ENCODE measurements around the gene UBA7. TPM values are rescaled to one million over a fixed set of nuclear protein-coding genes. Genes with fewer than 3 reads are reported as not detected.
"Not testable (repeated sequence)": the region's sequence is repeated elsewhere in the genome, so short reads cannot be mapped to it uniquely, and the experiment has no call there.

UBA7 gene
- total RNA-seq, 1 donor from 2014 or later = 56.1 TPM

DNA sequence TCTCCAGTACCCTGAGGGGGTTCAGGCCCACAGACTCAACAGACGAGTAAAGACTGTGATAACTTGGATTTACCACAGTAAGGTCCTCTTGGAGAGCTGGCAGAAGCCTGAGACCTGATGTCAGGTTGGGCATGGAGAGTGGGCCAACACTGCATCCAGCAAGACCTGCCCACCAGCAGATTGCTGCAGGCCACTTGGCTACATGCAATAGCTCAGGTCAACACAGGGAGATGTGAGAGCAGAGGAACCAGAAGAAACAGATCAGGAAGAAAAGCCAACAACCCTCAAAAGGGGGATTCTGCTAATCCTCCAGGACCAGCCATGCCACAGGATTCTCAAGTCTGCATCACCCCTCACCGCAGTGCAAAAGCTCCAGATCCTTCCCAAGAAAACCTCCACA, 25.7 kb downstream of the UBA7 start:
- Histone ChIP-seq H3K9me3 (no peaks in the 10 kb centered on the region), H3K4me1 (peaks cover 10 to 20% of the 10 kb centered on the region in 2 donors), H3K27me3 (no peaks in the 10 kb centered on the region), H3K36me3 (no peaks in the 10 kb centered on the region), H3K4me3 (no peak overlapping the region), H3K27ac (no peak overlapping the region)
- DNase-seq (ENCODE audit: low spot score in 2 of 2) = peak in 1 of 2 donors; percentile 50
- intact Hi-C loops (cut with DNase I) = loop anchor here (5.0 kb wide), 2 partner anchors 251 to 666 kb away; partner anchors contain the start of gene USP19
- TF ChIP-seq, protein P1, sequence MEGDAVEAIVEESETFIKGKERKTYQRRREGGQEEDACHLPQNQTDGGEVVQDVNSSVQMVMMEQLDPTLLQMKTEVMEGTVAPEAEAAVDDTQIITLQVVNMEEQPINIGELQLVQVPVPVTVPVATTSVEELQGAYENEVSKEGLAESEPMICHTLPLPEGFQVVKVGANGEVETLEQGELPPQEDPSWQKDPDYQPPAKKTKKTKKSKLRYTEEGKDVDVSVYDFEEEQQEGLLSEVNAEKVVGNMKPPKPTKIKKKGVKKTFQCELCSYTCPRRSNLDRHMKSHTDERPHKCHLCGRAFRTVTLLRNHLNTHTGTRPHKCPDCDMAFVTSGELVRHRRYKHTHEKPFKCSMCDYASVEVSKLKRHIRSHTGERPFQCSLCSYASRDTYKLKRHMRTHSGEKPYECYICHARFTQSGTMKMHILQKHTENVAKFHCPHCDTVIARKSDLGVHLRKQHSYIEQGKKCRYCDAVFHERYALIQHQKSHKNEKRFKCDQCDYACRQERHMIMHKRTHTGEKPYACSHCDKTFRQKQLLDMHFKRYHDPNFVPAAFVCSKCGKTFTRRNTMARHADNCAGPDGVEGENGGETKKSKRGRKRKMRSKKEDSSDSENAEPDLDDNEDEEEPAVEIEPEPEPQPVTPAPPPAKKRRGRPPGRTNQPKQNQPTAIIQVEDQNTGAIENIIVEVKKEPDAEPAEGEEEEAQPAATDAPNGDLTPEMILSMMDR (IDR thresholded peaks at IDR 0.05) = no peak

DNA sequence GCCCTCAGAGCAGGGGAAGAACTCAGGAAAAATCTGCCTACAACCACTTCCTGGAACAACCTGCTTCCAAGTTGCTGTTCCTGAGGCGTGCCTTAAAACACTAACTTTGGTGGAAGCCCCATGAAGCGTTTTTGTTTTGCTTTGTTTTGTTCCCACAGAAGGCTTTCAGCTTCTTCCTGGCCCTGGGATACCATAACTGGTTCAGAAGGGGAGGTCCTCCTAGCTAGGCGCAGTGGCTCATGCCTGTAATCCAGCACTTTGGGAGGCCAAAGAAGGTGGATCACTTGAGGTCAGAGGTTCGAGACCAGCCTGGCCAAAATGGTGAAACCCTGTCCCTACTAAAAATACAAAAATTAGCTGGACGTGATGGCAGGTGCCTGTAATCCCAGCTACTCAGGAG, 26.2 kb downstream of the UBA7 start:
- Histone ChIP-seq H3K4me1 (peaks cover 10 to 20% of the 10 kb centered on the region in 2 donors), H3K36me3 (peaks cover 0 to 1% of the 10 kb centered on the region in 2 donors), H3K27me3 (no peaks in the 10 kb centered on the region), H3K27ac (peak overlapping the region in 1 of 2 donors; percentile 92), H3K9me3 (no peaks in the 10 kb centered on the region), H3K4me3 (no peak overlapping the region)
- DNase-seq (ENCODE audit: low spot score in 2 of 2) = peak in 1 of 2 donors; percentile 54
- TF ChIP-seq, protein P1 (IDR thresholded peaks at IDR 0.05) = no peak
- intact Hi-C loops (cut with DNase I) = loop anchor here (5.0 kb wide), 2 partner anchors 250 to 665 kb away; partner anchors contain the start of gene USP19

DNA sequence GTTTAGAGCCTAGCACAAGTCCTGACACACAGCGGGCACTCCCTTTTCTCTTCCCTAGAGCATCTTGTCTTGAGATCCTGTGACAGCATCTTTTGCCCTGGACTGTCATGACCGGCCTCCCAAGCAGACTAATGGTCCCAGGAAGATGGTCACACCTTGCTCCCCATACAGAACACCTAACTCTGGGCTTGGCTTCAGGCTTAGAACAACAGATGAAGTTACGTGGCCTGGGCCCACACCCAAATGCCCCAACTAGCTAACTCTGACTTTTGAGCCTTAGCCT, 26.6 kb downstream of the UBA7 start:
- intact Hi-C loops (cut with DNase I) = loop anchor here (5.0 kb wide), 2 partner anchors 250 to 665 kb away; partner anchors contain the start of gene USP19
- H3K27me3 ChIP-seq = no peaks in the 10 kb centered on the region
- H3K27ac ChIP-seq = peak overlapping the region; percentile 91 to 92
- TF ChIP-seq, protein P1 (IDR thresholded peaks at IDR 0.05) = no peak
- peak overlapping the region; percentile 82 to 96 for H3K4me3 ChIP-seq
- peaks cover 0 to 4% of the 10 kb centered on the region in 2 donors for H3K36me3 ChIP-seq
- peaks cover 10 to 20% of the 10 kb centered on the region in 2 donors for H3K4me1 ChIP-seq
- H3K9me3 ChIP-seq = no peaks in the 10 kb centered on the region
- no peak for DNase-seq (ENCODE audit: low spot score in 2 of 2)

DNA sequence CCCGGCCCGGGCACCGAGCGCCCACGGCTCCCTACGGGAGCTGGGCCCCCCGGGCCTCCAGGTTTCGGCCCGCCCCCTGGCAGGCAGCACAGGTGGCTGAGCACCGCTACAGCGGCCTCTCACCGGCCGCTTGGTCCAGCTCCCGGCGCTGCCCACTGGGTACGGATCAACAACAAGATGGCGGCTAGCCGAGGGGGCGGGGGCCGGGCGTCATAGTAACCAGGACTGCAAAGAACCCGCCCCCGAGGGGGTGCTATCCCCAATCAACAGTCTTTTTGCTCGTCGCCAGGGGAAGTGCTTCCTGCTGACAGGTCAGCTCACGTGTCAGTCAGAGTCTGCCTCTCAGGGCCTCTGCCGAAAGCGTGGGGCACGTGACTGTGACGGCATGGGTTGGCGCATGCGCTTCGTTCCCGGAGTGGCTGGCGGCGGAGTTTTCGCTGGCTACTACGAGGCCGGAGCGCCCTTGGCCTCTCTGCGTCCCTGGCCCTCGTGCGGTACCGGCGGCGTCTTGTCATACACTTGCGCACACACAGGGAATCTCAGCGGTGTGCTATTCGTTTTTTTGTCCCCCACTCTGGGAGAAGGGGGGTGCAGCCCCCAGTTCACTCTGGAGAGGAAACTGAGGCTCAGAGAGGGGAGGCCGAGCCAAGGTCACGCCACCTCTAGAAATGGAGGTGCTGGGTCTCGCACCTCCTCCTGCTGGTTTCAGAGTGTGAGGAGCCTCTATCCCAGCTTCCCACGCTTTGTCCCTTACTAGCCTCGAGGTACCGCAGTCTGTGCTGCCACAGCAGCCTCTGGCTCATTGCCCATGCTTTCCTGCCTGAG, 27.2 kb downstream of the UBA7 start, which contains the start of gene IP6K1:
Gene IP6K1 (minus strand): TSS at position 186 of the 825 bp plus-strand sequence. CDS start 38,502 bp downstream, outside the sequence.
- Histone ChIP-seq H3K4me3 (peak within 1 kb of the TSS; percentile 82 to 96), H3K27me3 (no peaks in the 10 kb centered on the region), H3K27ac (peak within 1 kb of the TSS; percentile 91 to 92), H3K36me3 (peaks cover 0 to 6% of the 10 kb centered on the region in 2 donors), H3K9me3 (no peaks in the 10 kb centered on the region), H3K4me1 (peaks cover 10 to 20% of the 10 kb centered on the region in 2 donors)
- DNase-seq (ENCODE audit: low spot score in 2 of 2) = peak; percentile 100
- intact Hi-C loops (cut with DNase I) = loop anchor here (1.0 to 5.0 kb wide), 5 partner anchors 16 to 664 kb away; partner anchors contain the start of genes TRAIP and USP19
- TF ChIP-seq, protein P1 (IDR thresholded peaks at IDR 0.05) = no peak

DNA sequence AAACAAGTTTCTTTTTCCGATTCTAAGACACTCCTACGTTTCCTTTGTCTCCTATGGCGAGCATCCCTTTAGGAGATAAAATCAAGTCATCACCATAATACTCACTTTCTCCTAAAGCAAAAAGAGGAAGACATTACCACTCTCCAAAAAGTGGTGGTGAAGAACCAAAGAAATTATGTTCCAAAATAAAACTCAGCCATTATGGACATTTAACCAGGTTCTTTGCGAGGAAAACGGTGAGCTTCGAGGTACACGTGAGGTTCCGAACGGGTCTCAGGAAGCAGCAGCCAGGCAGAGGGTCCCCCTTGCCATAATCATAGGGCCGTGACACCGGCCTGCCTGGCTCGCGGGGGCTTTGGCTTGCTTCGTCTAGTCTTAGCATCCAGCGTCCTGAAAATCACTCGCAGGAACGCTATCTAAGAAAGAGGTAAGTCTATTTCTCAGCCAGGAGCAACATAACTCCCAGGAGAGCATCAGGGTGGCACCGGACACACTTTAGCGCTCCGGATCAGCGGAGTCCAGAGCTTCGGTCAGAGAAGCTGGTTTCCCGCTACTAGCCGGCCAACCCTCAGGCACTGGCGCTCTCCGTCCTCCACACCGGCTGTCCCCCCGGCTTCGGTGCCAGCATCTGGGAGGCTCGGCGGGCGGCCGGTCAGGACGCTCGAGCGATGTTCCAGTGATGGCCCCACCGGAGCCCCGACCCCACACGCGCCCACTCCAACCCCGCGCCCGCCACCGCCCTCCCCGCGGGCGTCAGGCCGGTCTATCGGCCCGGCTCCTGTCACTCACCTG, 28.0 kb downstream of the UBA7 start:
- TF ChIP-seq, protein P1 (IDR thresholded peaks at IDR 0.05) = no peak
- no peaks in the 10 kb centered on the region for H3K9me3 ChIP-seq
- peak overlapping the region; percentile 91 to 92 for H3K27ac ChIP-seq
- peaks cover 10 to 23% of the 10 kb centered on the region in 2 donors for H3K4me1 ChIP-seq
- H3K4me3 ChIP-seq = peak overlapping the region; percentile 82 to 96
- intact Hi-C loops (cut with DNase I) = loop anchor here (1.0 to 5.0 kb wide), 5 partner anchors 17 to 663 kb away; partner anchors contain the start of genes TRAIP and USP19
- peaks cover 4 to 12% of the 10 kb centered on the region in 2 donors for H3K36me3 ChIP-seq
- peak in 1 of 2 donors; percentile 69 for DNase-seq (ENCODE audit: low spot score in 2 of 2)
- H3K27me3 ChIP-seq = no peaks in the 10 kb centered on the region

DNA sequence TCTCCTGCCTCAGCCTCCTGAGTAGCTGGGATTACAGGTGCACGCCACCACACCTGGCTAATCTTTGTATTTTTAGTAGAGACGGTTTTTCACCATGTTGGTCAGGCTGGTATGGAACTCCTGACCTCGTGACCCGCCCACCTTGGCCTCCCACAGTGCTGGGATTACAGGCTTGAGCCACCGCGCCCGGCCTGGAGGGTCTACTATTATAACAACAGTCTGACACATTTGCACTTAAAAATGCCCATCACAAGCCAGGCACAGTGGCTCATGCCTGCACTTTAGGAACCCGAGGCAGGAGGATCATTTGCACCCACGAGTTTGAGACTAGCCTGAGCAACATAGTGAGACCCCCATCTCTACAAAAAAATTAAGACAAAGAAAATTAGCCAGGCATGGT, 31.5 kb downstream of the UBA7 start:
- DNase-seq (ENCODE audit: low spot score in 2 of 2) = peak in 1 of 2 donors; percentile 46
- H3K9me3 ChIP-seq; H3K27me3 ChIP-seq; intact Hi-C loops (cut with DNase I); H3K4me3 ChIP-seq; H3K27ac ChIP-seq: not testable (repeated sequence)
- H3K4me1 ChIP-seq = peaks cover 10 to 22% of the 10 kb centered on the region in 2 donors
- peaks cover 5 to 21% of the 10 kb centered on the region in 2 donors for H3K36me3 ChIP-seq

Measured in ascending aorta (tissue), 2 donors.